ENCODE measurements around the gene JUP. TPM values are rescaled to one million over a fixed set of nuclear protein-coding genes. Genes with fewer than 3 reads are reported as not detected.

Gene JUP
- total and polyA plus RNA-seq, 10 donors: 13.7 to 73.1 (median 33.5) TPM

GRCh38 chr17:41762841-41763240 is 23.7 kb downstream of the JUP start:
- no peak overlapping the region for H3K27ac ChIP-seq
- H3K4me3 ChIP-seq: no peak overlapping the region
- intact Hi-C loops (cut with DNase I; ENCODE audit: low total_unique reads): no loop called here
- H3K4me1 ChIP-seq: no peaks in the 10 kb centered on the region
- no peaks in the 10 kb centered on the region for H3K27me3 ChIP-seq (replicated peaks in 1 of 7)
- WGBS, 5 donors: 90 to 97% (median 95%) methylated on average over 16 of the region's 16 CpGs
- H3K9me3 ChIP-seq: no peaks in the 10 kb centered on the region
- TF ChIP-seq POLR2A (IDR thresholded peaks at IDR 0.05): no peak
- no peak for TF ChIP-seq POLR2AphosphoS5 (IDR thresholded peaks at IDR 0.05)
- no peak for TF ChIP-seq CTCF (IDR thresholded peaks at IDR 0.05 in 8 of 11, conservative IDR thresholded peaks at IDR 0.05 in 3 of 11)
- DNase-seq: no peak
- peaks cover 0 to 88% (median 35%) of the 10 kb centered on the region in 6 donors for H3K36me3 ChIP-seq

- no peak overlapping the region for H3K4me3 ChIP-seq
- no peak for DNase-seq
- WGBS, 5 donors: 79 to 97% (median 90%) methylated on average over 6 of the region's 6 CpGs
- TF ChIP-seq POLR2AphosphoS5 (IDR thresholded peaks at IDR 0.05) (no peak), POLR2A (IDR thresholded peaks at IDR 0.05) (no peak), CTCF (IDR thresholded peaks at IDR 0.05 in 8 of 11, conservative IDR thresholded peaks at IDR 0.05 in 3 of 11) (no peak)
- H3K36me3 ChIP-seq: peaks cover 0 to 88% (median 33%) of the 10 kb centered on the region in 6 donors
- H3K27me3 ChIP-seq (replicated peaks in 1 of 7): no peaks in the 10 kb centered on the region
- intact Hi-C loops (cut with DNase I; ENCODE audit: low total_unique reads): no loop called here
- no peaks in the 10 kb centered on the region for H3K9me3 ChIP-seq
- no peak overlapping the region for H3K27ac ChIP-seq
- H3K4me1 ChIP-seq: no peaks in the 10 kb centered on the region
Measured at GRCh38 chr17:41762391-41762790, 24.1 kb downstream of the JUP start.

- Histone ChIP-seq H3K9me3 (no peaks in the 10 kb centered on the region), H3K4me3 (no peak overlapping the region), H3K27ac (no peak overlapping the region), H3K36me3 (peaks cover 0 to 89% (median 36%) of the 10 kb centered on the region in 6 donors), H3K4me1 (no peaks in the 10 kb centered on the region), H3K27me3 (replicated peaks in 1 of 7) (no peaks in the 10 kb centered on the region)
- DNase-seq: no peak
- WGBS, 5 donors: 72 to 87% (median 81%) methylated on average over 6 of the region's 6 CpGs
- TF ChIP-seq CTCF (IDR thresholded peaks at IDR 0.05 in 8 of 11, conservative IDR thresholded peaks at IDR 0.05 in 3 of 11) (no peak), POLR2AphosphoS5 (IDR thresholded peaks at IDR 0.05) (no peak), POLR2A (IDR thresholded peaks at IDR 0.05) (no peak)
- intact Hi-C loops (cut with DNase I; ENCODE audit: low total_unique reads): no loop called here
Measured at GRCh38 chr17:41760878-41761277, 25.6 kb downstream of the JUP start.

- H3K36me3 ChIP-seq: peaks cover 0 to 81% (median 34%) of the 10 kb centered on the region in 6 donors
- H3K4me1 ChIP-seq: no peaks in the 10 kb centered on the region
- H3K27ac ChIP-seq: no peak overlapping the region
- WGBS, 5 donors: 72 to 88% (median 83%) methylated on average over 8 to 9 of the region's 9 CpGs
- H3K27me3 ChIP-seq (replicated peaks in 1 of 7): no peaks in the 10 kb centered on the region
- no peaks in the 10 kb centered on the region for H3K9me3 ChIP-seq
- no peak overlapping the region for H3K4me3 ChIP-seq
- TF ChIP-seq CTCF (IDR thresholded peaks at IDR 0.05 in 8 of 11, conservative IDR thresholded peaks at IDR 0.05 in 3 of 11) (no peak), POLR2AphosphoS5 (IDR thresholded peaks at IDR 0.05) (peak in 1 of 3 donors; percentile 14)
- intact Hi-C loops (cut with DNase I; ENCODE audit: low total_unique reads): no loop called here
- no peak for DNase-seq
Measured at GRCh38 chr17:41758601-41759000, 27.9 kb downstream of the JUP start.
